T-helper 1 cell treated with Interleukin-12 subunit alpha and Interleukin-12 subunit beta and Interleukin-4 antibody, amounts not matched to agents 30 ng/mL and 1 ng/mL, for 36 hours (primary cell): Measurements from ENCODE around the gene SIRT4. TPM values are rescaled to one million over a fixed set of nuclear protein-coding genes. Genes with fewer than 3 reads are reported as not detected.

ENCODE experiments used
- intact Hi-C: fragments of 100-400 bp; cut with micrococcal nuclease; formaldehyde crosslinking; loops from one replicate; pipeline ENCODE4 v1.15.1; 2024
- total RNA-seq: library from RNA; stranded (reverse); gene quantifications from 2 replicates; pipeline ENCODE4 v1.2.3, GENCODE V29; 2022

Gene SIRT4
- total RNA-seq, 1 donor from 2014 or later = 1.6 TPM

DNA sequence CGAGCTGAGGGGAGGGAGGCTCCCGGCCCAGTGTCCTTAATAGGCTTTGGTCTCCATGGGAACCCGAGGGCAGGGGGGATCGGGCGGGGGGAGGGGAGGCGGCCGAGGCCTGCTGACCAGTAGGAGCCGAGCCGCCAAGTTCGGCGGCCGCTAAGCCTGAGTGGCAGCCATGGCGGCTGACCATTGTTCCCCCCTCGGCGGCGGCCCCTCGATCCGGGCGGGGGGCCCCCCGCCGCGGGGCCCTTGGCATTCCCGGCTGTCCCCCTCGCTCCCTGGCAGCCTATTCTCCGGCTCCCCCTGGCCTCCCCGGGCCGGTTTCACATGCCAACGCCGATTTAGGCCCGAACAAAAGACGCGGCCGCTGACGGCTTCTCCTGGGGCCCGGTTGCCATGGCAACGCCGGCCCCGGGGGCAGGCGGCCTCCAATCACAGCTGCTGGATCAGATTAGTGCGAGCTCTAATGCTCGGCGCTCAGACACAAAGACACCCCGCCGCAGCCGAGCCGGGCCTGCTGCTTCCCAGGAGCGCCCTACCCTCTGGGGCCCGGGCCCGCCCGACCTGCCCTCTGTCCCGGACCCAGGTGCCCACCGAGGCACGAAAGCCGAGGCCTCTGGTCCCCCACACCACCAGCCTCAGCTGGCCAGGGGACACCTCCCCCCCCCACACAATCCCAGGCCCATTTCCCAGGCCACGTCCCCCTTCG lies 59.5 kb downstream of the SIRT4 start:
- intact Hi-C loops = no loop called here

Other genes starting within 250 kb of the SIRT4 start
- gene RAB35, start 185.6 kb upstream of the SIRT4 start, total RNA-seq = 96.6 and 102 TPM in 2 replicates
- gene GCN1, start 107.6 kb upstream of the SIRT4 start, total RNA-seq = 132 and 140 TPM in 2 replicates
- gene RPLP0, start 101.2 kb upstream of the SIRT4 start, total RNA-seq = 1,912 and 1,920 TPM in 2 replicates
- gene PXN, start 36.6 kb upstream of the SIRT4 start, total RNA-seq = 197 TPM in 2 replicates
- 6,804 and 7,048 TPM in 2 replicates for gene RNU4-2, start 10.4 kb upstream of the SIRT4 start, total RNA-seq
- 2,820 and 2,977 TPM in 2 replicates for gene RNU4-1, start 9.1 kb upstream of the SIRT4 start, total RNA-seq
- not detected in 2 replicates for gene PLA2G1B, start 25.5 kb downstream of the SIRT4 start, total RNA-seq
- gene MSI1, start 66.8 kb downstream of the SIRT4 start, total RNA-seq = not detected in 2 replicates
- 266 and 280 TPM in 2 replicates for gene COX6A1, start 135.8 kb downstream of the SIRT4 start, total RNA-seq
- 41.4 and 41.5 TPM in 2 replicates for gene TRIAP1, start 144.1 kb downstream of the SIRT4 start, total RNA-seq
- gene GATC, start 144.1 kb downstream of the SIRT4 start, total RNA-seq = 31.3 and 37.3 TPM in 2 replicates
- gene SRSF9, start 167.4 kb downstream of the SIRT4 start, total RNA-seq = 182 and 184 TPM in 2 replicates
- gene DYNLL1, start 193.8 kb downstream of the SIRT4 start, total RNA-seq = 331 and 341 TPM in 2 replicates
- gene COQ5, start 226.8 kb downstream of the SIRT4 start, total RNA-seq = 26.3 and 29.0 TPM in 2 replicates
- 172 and 187 TPM in 2 replicates for gene RNF10, start 232.0 kb downstream of the SIRT4 start, total RNA-seq